KMS-11 (cell line): Measurements from ENCODE around the gene ABHD12B.

Source experiments
- H2AFZ ChIP-seq: fragments of 200-600 bp; sonication (generic); 2 replicates; pipeline ENCODE4 v1.6.1; 2016; ENCODE audit warnings: antibody characterized with exemption, mixed run types, low read depth
- H3K27ac ChIP-seq: fragments of 200-600 bp; sonication (generic); 2 replicates; pipeline ENCODE4 v1.6.1; 2016; ENCODE audit warnings: mild to moderate bottlenecking, mixed run types
- H3K27me3 ChIP-seq: fragments of 200-600 bp; sonication (generic); 2 replicates; pipeline ENCODE4 v1.6.1; 2017; ENCODE audit warnings: mild to moderate bottlenecking, low read depth, mixed run types, moderate library complexity; ENCODE audit not compliant: insufficient read depth
- H3K36me3 ChIP-seq: fragments of 200-600 bp; sonication (generic); 2 replicates; pipeline ENCODE4 v1.6.1; 2017; ENCODE audit warnings: mild to moderate bottlenecking, mixed run types; ENCODE audit not compliant: insufficient read depth
- H3K4me1 ChIP-seq: fragments of 200-600 bp; sonication (generic); 2 replicates; pipeline ENCODE4 v1.6.1; 2016; ENCODE audit warnings: mild to moderate bottlenecking, low read depth, mixed run types; ENCODE audit not compliant: poor library complexity, severe bottlenecking
- H3K4me2 ChIP-seq: fragments of 200-600 bp; sonication (generic); 2 replicates; pipeline ENCODE4 v1.7.0; 2016; ENCODE audit warnings: mild to moderate bottlenecking, mixed run types
- H3K4me3 ChIP-seq: fragments of 200-600 bp; sonication (generic); IDR thresholded peaks from 2 replicates; pipeline ENCODE4 v1.6.1; 2017; ENCODE audit warnings: low read depth, low read length, mixed read lengths; ENCODE audit not compliant: insufficient read depth
- H3K79me2 ChIP-seq: fragments of 200-600 bp; sonication (generic); 2 replicates; pipeline ENCODE4 v1.6.1; 2016; ENCODE audit warnings: low read depth, mixed run types; ENCODE audit not compliant: insufficient read depth
- H3K9ac ChIP-seq: fragments of 200-600 bp; sonication (generic); 2 replicates; pipeline ENCODE4 v1.6.1; 2016; ENCODE audit warnings: mild to moderate bottlenecking, mixed run types
- H4K20me1 ChIP-seq: fragments of 200-600 bp; sonication (generic); 2 replicates; pipeline ENCODE4 v1.6.1; 2016; ENCODE audit warnings: mild to moderate bottlenecking, mixed run types; ENCODE audit not compliant: insufficient read depth
- TF ChIP-seq, protein P1 (sequence below): fragments of 200-600 bp; sonication (generic); conservative IDR thresholded peaks from 2 replicates; pipeline ENCODE4 v1.6.1; 2017; ENCODE audit warnings: low read depth, mild to moderate bottlenecking, antibody characterized with exemption, low read length, moderate library complexity, mixed read lengths

Gene ABHD12B

DNA sequence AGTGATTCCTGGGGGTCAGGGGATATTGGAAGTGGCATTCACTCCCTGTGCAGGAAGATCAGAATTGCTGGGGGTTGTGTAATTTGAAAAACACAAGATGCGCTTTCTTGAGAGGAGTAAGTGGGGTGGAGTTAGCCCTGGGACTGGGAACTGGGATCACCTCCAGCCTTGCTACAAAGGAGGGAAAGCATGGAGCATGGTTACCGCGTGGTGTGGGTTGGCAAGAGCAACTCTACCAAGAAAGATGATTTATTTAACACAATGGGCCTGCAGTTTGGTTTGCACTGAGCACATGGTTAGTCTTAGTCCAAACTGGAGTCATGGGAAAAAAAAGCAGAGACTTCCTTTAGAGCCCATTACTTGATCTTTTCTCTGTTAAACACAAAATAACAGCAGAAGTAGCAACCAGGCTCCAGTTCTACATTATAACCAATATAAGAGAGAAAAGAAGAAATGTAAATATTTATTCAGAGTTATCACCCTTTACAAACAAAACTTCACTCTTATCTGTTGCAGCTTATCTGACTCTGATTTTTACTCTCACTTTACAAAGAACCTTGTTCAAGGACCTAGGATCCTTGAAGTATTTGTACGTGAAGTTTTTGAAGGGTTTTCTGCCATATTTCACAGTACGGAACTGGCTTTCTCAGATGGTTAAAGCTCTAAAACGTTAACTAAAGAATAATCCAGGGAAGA lies 38.8 kb upstream of the ABHD12B start:
- TF ChIP-seq, protein P1, sequence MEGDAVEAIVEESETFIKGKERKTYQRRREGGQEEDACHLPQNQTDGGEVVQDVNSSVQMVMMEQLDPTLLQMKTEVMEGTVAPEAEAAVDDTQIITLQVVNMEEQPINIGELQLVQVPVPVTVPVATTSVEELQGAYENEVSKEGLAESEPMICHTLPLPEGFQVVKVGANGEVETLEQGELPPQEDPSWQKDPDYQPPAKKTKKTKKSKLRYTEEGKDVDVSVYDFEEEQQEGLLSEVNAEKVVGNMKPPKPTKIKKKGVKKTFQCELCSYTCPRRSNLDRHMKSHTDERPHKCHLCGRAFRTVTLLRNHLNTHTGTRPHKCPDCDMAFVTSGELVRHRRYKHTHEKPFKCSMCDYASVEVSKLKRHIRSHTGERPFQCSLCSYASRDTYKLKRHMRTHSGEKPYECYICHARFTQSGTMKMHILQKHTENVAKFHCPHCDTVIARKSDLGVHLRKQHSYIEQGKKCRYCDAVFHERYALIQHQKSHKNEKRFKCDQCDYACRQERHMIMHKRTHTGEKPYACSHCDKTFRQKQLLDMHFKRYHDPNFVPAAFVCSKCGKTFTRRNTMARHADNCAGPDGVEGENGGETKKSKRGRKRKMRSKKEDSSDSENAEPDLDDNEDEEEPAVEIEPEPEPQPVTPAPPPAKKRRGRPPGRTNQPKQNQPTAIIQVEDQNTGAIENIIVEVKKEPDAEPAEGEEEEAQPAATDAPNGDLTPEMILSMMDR, result no peak
- Histone ChIP-seq H3K4me1 (peaks cover 9% of the 10 kb centered on the region), H3K4me3 (no peak overlapping the region), H4K20me1 (no peaks in the 10 kb centered on the region), H3K27ac (no peak overlapping the region), H3K4me2 (no peak overlapping the region), H3K9ac (no peak overlapping the region), H3K27me3 (no peaks in the 10 kb centered on the region), H3K36me3 (no peaks in the 10 kb centered on the region), H2AFZ (no peak overlapping the region), H3K79me2 (no peaks in the 10 kb centered on the region; the same call in 1 of the 2 replicates)

GRCh38 chr14:50834802-50835276 lies 37.0 kb upstream of the ABHD12B start:
- Histone ChIP-seq H3K27me3 (no peaks in the 10 kb centered on the region), H4K20me1 (no peaks in the 10 kb centered on the region), H3K79me2 (no peaks in the 10 kb centered on the region), H3K4me2 (no peak overlapping the region), H3K4me1 (peaks cover 12% of the 10 kb centered on the region), H3K27ac (no peak overlapping the region), H3K36me3 (no peaks in the 10 kb centered on the region), H2AFZ (no peak overlapping the region; the same call in 1 of the 2 replicates), H3K4me3 (no peak overlapping the region), H3K9ac (no peak overlapping the region)
- TF ChIP-seq, protein P1, result no peak

DNA sequence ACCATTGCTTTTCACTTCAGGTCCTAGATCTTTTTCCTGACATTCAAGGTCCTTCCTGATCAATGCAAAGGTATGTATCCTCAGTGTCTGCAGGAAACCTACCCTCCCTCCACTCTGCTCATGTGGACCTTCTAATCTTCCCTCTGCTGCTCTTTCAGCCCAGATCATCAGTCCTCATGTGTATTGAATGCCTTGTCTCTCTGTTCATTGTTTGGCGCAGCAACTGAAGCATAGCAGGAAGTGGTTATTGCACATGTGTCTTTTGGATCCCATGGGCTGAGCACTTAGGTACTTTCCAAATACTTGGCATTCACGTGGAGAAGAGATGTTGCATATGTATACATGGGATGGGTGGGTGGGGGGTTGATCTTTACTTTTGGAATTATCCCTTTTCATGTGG lies 36.6 kb upstream of the ABHD12B start:
- no peak overlapping the region; the same call in 1 of the 2 replicates for H2AFZ ChIP-seq
- no peaks in the 10 kb centered on the region for H3K79me2 ChIP-seq
- peaks cover 12% of the 10 kb centered on the region for H3K4me1 ChIP-seq
- no peaks in the 10 kb centered on the region for H3K36me3 ChIP-seq
- H4K20me1 ChIP-seq, result no peaks in the 10 kb centered on the region
- no peak overlapping the region for H3K4me3 ChIP-seq
- H3K9ac ChIP-seq, result no peak overlapping the region
- TF ChIP-seq, protein P1, result no peak
- no peak overlapping the region for H3K27ac ChIP-seq
- no peaks in the 10 kb centered on the region for H3K27me3 ChIP-seq
- no peak overlapping the region for H3K4me2 ChIP-seq

- H3K4me3 ChIP-seq, result no peak overlapping the region
- H4K20me1 ChIP-seq, result no peaks in the 10 kb centered on the region
- H3K36me3 ChIP-seq, result no peaks in the 10 kb centered on the region
- TF ChIP-seq, protein P1, result no peak
- H3K4me2 ChIP-seq, result no peak overlapping the region
- H3K27me3 ChIP-seq, result no peaks in the 10 kb centered on the region
- H3K4me1 ChIP-seq, result peaks cover 12% of the 10 kb centered on the region
- H3K27ac ChIP-seq, result no peak overlapping the region
- no peaks in the 10 kb centered on the region for H3K79me2 ChIP-seq
- no peak overlapping the region for H3K9ac ChIP-seq
- H2AFZ ChIP-seq, result no peak overlapping the region
These were observed 35.3 kb upstream of the ABHD12B start for GRCh38 chr14:50836515-50836914.
